ENCODE results near the gene FOXO3. TPM values are rescaled to one million over a fixed set of nuclear protein-coding genes. Genes with fewer than 3 reads are reported as not detected.

FOXO3 gene
- polyA plus RNA-seq, 1 of the 3 experiments (the other 2 are of a cell fraction), result 8.1 TPM

GRCh38 chr6:108556866-108557493, 3.7 kb upstream of the FOXO3 start:
- no peak for DNase-seq
- POLR2A ChIA-PET, result interaction anchor here (0.6 to 4.8 kb wide), 3 partner anchors 242 to 452 kb away, joined by 3 to 69 read pairs (median 3); no protein-coding TSS in a partner anchor

More at GRCh38 chr6:108556866-108557493, 3.7 kb upstream of the FOXO3 start:
- peaks cover 5% of the 10 kb centered on the region for H3F3A ChIP-seq (replicated peaks; ENCODE audit: insufficient read depth)
- no peaks in the 10 kb centered on the region for H3K9me3 ChIP-seq
- peak overlapping the region; percentile 97 for H3K4me2 ChIP-seq
- H2AFZ ChIP-seq (ENCODE audit: low read depth), result peak overlapping the region; percentile 94; the same call in 1 of the 2 replicates
- peak overlapping the region in 1 of 2 experiments; percentile 98; a peak in 2 of 4 replicates for H3K27ac ChIP-seq (ENCODE audit: low read depth in 2 of 2, low read length in 1 of 2)
- TF ChIP-seq USF1 (IDR thresholded peaks at IDR 0.05; ENCODE audit: borderline replicate concordance, low read depth) (no peak), FOXM1 (IDR thresholded peaks at IDR 0.05; ENCODE audit: low read depth) (no peak), SMC3 (IDR thresholded peaks at IDR 0.05; ENCODE audit: low read depth, low read length) (no peak), EP300 (IDR thresholded peaks at IDR 0.05; ENCODE audit: borderline replicate concordance in 1 of 2, low read depth in 1 of 2, low read length in 1 of 2) (no peak), MEF2A (IDR thresholded peaks at IDR 0.05; ENCODE audit: borderline replicate concordance, low read depth) (no peak), GABPA (IDR thresholded peaks at IDR 0.05; ENCODE audit: low read depth) (no peak), ZBTB33 (IDR thresholded peaks at IDR 0.05; ENCODE audit: borderline replicate concordance, low read depth) (no peak), EZH2phosphoT487 (IDR thresholded peaks at IDR 0.05; ENCODE audit: borderline replicate concordance, low read depth) (no peak), SIN3A (IDR thresholded peaks at IDR 0.05; ENCODE audit: borderline replicate concordance, low read depth, low read length) (no peak), YY1 (IDR thresholded peaks at IDR 0.05; ENCODE audit: low read depth) (no peak), TCF12 (IDR thresholded peaks at IDR 0.05) (no peak), RFX5 (IDR thresholded peaks at IDR 0.05; ENCODE audit: low read length) (no peak), NFIC (IDR thresholded peaks at IDR 0.05; ENCODE audit: borderline replicate concordance) (no peak), JUND (IDR thresholded peaks at IDR 0.05) (no peak), POLR2AphosphoS5 (IDR thresholded peaks at IDR 0.05; ENCODE audit: low read depth, low read length) (no peak)
- CTCF ChIA-PET, result interaction anchor here (0.9 to 7.1 kb wide), 4 partner anchors 14 to 516 kb away, joined by 3 to 52 read pairs (median 11); no protein-coding TSS in a partner anchor
- peaks cover 3% of the 10 kb centered on the region; the same call in 1 of the 2 replicates for H4K20me1 ChIP-seq (ENCODE audit: insufficient read depth)
- H3K79me2 ChIP-seq (ENCODE audit: insufficient read depth), result peaks cover 6% of the 10 kb centered on the region
- WGBS (ENCODE audit: low lambda C conversion rate), result 80% methylated on average over 16 of the region's 16 CpGs
- H3K27me3 ChIP-seq (ENCODE audit: insufficient read depth), result no peaks in the 10 kb centered on the region
- H3K9me2 ChIP-seq, result no peaks in the 10 kb centered on the region
- peak overlapping the region; percentile 70 to 91 for H3K4me3 ChIP-seq (ENCODE audit: low read depth in 2 of 2, low read length in 1 of 2)
- peak overlapping the region; percentile 85 for H3K9ac ChIP-seq
- no peaks in the 10 kb centered on the region for H3K36me3 ChIP-seq (replicated peaks in 1 of 2; ENCODE audit: control insufficient read depth in 1 of 2, insufficient read depth in 2 of 2, low read length in 1 of 2)
- H3K4me1 ChIP-seq (ENCODE audit: control insufficient read depth in 1 of 2, insufficient read depth in 2 of 2, low read depth in 1 of 2, low read length in 1 of 2), result peaks cover 0 to 6% of the 10 kb centered on the region in 2 experiments; a peak in 1 of 4 replicates

Measured in SK-N-SH (cell line).